T-helper 22 cell (primary cell): ENCODE data around the gene WWTR1.

Experiments
- DNase-seq: peaks from one replicate; pipeline ENCODE4 v3.0.0-alpha.2; 2020; ENCODE audit warnings: low read depth

The WWTR1 gene

DNA sequence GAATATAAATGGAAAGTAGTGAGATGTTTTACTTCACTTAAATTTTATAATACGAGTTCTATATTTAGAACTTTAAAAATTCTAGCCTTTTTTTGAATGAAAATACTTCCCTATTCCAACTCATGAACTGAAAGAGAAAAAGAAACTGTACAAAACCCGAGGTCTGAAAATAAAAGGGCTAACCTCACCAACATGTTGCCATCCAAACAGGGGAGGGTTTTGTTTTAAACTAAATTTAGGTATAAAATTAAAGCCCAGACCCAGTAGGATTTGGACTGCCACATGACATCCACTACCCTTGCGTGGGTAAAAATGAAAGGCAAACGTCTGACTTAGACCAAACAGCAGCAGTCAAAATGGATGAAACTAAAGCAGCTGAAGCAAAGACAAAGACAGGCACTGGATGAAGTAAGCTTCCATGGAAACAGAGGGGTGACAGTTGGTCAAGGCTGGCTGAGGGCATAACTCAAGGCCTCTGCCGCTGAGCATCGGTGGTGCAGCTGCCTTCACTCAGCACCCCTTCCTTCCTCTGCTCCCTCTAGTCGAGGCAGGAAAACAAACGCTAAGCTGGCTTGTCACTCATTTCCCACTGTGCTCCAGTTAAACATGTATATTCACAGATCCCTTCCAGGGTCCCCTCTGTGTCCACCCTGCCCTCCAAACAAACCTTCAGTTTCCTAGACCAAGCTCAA is 125.2 kb downstream of the WWTR1 start:
- DNase-seq = no peak

DNA sequence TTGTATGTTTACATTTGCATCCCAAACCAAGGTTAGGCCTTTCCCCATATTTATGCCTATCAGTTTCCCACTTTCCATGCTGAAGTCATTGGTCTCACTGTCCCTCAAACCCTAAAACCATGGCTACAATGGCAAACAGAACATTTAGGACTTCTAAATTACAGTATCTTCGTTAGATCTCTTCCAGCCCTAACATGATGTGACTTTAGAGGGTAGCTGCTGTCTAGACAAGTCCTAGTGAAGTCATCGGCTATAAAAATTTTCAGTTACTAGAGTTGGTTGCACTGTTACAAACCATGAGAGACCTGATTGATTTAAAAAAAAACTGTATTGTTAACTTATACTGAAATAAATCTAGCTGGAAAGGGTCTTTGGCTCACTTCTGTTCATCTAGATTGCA is 128.7 kb downstream of the WWTR1 start:
- no peak for DNase-seq

DNA sequence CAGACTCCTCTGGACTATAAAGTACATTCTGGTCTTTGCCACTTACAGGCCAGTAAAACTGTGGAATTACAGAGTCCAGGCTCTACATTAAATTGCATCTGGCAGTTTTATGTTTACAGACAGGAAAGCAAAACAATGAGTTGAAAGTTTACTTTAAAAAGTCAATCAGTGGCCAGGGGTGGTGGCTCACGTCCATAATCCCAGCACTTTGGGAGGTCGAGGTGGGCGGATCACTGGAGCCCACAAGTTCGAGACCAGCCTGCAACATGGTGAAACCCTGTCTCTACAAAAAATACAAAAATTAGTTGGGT is 129.5 kb downstream of the WWTR1 start:
- DNase-seq = no peak

DNA sequence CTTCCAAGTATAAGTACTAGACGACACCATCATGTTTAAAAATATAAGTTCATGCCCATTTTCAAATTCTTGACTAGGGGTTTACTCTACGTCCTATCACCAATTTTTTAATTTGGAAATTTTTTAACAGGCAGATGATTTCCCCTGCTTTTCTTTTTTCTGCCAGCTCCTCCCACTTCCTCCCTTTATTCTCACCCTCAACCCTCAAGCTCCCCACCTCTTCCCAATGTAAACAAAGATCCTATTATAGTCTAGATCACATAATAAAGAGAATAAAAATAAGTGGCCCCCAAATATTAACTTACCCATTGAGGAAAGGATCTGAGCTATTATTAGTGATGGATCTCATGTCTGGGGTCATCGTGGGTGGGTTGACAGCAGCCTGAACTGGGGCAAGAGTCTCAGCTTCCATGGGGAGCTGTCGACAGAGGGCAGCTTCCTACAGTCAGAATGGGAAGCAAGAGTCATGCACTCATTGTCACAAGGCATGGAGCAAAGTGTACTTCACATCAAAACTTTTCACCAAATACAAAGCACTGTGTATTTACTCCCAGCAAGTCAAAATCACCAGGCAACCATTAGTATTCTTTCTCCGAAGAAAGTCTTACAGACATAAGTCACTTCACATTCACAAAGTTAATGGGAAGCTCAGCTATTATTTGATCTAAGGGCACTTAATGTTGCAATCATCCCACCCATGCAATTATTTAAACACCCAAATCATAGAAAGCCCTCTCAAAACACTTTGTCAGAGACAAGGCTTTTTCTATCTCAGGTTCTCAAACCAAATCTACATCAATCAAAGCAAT is 130.1 kb downstream of the WWTR1 start:
- no peak for DNase-seq

DNA sequence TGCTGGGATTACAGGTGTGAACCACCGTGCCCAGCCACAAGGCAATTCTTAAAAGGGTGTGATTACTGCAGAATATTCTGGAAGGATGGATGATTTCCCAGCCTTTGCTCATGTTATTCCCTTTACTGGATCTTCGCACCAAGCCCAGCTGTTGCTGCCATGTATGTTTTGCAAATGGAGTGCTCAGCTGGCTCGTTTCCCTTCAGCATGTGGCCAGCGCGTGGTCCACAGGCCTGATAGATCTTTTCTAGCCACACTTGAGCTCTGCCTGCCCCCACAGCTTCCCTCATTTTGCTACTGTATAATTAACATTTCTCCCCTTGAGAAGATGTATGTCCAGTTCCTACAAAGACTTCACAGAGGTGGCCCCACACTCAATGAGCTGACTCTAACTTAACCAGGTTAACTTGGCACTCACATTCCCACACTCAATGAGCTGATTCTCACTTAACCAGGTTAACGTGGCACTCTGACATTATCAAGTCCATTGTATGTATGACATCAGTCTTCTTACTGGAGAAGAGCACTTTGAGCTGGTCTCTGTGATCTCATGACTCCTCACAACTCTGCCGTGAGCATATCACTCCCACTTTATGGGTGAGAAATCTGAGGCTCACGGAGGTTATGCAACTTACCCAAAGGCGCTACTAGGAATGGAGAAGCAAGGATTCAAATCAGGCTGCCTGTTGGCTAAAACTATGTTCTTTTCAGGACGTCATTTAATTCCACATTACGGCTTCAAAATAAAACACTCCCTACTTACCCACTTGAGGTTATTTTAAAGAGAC is 134.1 kb downstream of the WWTR1 start:
- no peak for DNase-seq

DNA sequence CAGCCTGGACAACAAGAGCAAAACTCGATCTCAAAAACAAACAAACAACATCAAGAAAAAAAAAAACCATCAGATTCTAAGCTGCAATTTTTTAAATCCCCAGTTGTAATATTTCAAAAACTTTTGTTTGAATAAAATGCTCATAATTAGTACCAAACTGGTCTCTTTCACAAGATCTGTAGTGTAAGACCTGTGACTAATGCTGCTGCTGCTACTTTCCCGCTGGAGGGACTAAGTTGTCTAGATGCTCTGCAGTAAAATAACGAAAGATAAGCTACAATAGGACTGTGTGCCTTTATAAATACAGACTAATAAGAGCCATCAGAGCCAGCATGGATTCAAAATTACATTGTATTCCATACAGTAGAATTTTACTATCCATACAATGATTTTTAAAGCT is 137.9 kb downstream of the WWTR1 start:
- no peak for DNase-seq

DNA sequence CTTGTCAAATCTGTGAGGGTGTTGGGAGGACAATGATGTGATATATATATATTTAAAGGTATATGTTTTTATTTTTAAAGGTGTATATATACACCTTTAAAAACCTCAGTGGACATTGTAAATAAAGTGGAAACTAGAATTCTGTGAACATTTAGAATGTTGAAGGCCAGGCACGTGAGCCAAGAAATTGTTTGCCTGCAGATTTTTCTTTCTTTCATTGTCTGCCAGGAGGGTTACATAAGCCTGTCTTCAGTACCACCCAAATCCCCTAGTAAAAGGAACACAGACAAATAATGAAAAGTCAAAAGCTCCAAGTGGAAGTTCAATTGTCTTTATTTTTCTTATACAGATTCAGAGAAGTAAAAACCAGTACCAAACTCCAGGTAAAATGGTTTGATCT is 140.9 kb downstream of the WWTR1 start:
- DNase-seq = no peak

DNA sequence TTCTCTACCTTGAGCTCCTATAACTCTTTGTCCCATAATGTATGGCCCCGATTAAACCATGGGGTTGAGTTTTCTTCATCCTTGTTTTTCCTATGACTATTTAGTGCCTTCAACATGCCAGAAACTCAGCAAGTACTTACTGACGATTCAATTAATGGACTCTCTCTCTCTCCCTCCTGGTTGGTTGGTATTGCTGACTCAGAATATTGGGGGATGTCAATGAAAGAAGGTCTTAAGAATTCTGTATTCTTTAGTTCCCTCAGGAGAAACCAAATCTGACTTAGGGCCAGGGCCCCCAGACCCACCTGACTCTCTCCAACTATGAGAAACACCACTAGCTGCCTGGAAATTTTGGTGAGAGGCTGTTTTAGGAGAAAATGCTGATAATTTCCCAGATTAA is 142.6 kb downstream of the WWTR1 start:
- no peak for DNase-seq

DNA sequence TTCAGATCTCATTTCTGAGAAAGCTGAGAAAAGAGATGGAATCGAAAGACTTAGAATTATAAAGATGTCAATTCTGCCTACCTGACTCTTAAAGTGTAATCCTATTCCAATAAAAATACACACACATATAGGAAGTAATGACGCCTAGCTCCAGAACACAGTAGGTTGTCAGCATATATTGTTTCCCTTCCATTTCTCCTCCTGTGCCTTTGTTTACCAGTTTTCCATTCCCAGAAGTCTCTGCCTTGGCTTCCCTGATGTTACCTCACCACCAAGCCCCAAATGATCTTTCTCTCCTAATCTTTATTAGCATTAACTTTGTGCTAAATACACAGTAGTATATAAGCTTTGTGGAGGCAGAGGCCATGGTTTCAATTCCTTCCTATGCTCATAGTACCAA is 143.4 kb downstream of the WWTR1 start:
- DNase-seq = no peak

DNA sequence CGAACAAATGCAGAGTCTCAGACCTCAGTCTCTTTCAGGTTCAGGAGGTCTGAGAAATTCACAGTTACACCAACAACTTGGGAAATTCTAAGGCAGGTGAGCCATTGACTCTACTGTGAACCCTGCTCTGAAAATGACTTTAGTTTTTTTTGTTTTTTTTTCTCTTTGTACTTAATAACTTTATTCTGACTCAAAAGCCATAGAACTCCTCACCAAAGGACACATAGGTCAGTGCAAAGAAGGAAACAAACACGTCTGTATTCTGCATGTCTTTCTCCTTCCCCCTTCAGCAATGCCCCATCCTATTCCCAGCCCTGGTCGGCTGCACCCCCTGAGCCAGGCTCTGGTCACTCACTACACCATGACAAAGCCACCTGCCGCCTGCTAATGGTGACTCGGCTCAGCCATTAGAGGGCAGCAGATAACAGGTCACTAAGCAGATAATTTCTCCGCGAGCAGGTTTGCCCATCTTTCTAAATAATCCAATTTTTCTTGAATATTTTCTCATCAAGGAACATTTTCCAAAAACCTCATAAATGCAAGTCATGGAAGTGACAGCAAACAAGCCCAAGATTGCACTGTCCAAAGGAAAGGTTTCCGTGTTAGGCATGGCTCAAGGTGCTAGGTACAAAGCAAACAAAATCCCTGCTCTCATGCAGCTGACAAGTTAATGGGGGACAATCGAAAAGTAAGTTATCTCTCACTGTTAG is 145.6 kb downstream of the WWTR1 start:
- DNase-seq = no peak

DNA sequence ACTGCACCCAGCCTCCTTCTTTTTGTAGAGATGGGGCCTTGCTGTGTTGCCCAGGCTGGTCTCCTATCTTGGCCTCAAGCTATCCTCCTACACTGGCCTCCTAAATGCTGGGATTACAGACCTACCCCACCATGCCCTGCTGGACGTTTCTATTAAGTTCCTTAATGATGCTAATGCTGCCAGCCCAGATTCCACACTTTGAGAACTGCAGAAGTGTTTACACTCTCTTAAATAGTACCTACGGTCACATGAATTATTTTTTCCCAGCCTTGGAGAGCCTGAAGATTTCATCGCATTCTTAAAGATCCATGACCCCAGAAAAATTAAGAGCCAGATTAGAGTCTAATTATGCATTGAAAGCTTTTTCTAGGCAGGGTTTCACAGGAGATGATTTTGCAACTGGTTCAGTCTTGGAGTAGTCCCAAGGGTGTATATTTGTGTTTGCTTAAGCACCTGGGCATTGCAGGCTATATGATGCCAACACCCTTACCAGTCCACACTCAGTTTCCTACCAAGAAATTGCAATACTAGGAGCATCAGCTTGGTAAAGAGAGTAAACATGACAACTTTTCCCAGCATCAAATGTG is 146.7 kb downstream of the WWTR1 start:
- no peak for DNase-seq

DNA sequence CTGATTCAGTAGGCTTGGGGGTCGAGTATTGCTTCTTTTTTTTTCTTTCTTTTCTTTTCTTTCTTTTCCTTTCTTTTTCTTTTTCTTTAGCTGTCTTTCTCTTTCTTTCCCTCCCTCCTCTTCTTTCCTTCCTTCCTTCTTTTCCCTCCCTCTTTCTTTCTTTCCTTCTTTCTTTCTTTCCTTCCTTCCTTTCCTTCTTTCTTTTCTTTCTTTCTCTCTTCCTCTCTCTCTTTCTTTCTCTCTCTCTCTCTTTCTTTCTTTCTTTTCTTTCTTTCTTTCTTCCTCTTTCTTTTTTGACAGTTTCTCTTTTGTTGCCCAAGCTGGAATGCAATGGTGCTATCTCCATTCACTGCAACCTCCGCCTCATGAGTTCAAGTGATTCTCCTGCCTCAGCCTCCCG is 147.3 kb downstream of the WWTR1 start:
- DNase-seq = no peak

DNA sequence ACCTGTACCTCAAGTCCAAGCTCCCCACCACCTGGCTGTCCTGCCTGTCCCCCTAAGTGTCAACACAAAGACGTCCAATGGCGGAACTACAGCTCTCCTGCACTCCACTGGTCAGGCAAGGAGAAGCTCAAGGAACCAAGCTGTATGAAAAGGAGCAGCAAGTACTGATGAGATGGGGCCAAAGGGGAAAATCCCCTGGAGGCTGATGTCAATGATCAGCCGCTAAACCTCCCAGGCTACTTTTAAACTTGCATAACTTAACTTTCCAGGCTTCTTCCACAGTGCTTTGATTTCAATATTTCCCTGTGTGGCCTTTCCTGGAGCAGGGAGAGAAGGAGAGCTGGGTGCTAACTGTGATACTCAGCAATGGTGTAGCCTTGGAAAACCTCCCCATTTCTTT is 148.3 kb downstream of the WWTR1 start:
- DNase-seq = no peak

DNA sequence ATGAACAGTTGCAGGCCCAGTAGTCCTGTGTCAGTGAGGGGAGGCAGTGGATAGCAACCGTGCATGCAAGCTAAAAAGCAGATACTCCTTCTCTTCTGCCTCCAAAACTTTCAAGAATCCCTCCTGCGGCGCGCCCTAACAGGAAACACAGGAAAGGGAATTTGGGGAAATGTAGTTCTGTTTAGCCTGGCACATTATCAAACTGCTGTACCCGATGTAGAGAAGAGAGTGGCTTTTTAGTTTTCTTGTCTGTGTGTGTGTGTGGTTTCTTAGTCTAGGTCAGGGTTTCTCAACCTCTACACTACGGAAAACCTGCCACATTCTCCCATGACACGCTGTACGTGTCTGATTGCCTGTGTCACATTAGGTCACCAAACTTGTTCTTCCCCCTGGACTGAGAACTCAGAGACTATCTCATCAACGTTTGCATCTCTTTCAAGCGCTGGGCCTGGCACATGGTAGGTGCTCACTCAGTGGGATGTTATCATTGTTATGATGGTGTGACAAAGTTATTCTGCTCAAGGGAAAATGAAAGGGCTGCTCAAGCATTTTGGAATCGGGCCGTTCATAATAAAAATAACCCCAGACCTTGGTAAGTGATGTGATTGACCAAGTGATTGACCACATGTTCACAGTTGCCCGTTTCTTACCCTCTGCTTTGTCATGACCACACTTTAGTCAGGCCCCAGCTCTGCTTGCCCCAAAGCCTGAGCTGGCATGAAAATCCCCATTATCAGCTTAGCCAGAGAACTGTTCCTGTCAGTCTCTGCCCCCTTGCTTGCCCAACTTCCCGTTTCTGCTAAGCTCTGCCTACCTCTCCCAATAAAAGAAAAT is 150.1 kb downstream of the WWTR1 start:
- no peak for DNase-seq

DNA sequence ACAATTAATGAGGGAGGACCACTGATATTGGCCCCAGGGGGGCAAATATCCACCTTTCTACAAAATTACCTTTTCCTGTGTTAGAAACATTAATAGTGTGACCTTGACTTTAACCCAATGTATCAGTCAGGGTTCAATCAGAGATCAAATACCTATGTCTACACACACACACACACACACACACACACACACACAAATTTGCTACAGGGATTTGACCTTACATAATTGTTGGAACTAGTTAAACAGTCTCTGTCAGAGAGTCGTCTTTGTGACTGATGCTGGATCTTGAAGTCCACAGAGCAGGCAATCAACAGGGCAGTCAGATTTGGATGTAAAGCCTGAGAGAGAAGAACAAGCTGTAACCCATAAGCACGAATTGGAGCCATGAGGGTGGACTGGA is 150.9 kb downstream of the WWTR1 start:
- no peak for DNase-seq

DNA sequence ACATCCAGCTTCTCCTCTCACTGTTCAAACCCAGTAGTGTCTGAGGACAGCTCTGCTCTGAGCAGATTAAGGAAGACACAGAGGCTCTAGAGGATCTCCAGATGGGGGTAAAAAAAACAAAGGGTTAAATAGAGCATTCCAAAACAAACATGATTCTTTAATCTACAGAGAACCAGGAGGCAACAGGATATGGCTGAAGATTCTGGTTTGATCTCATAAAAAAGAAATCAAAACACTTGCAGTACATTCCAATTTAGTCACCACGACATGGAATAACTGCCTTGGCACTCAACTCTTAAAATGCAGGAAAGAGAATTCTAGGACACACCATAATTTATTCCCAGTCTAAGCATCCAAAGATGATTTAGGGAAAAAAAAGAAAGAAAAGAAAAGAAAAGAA is 151.3 kb downstream of the WWTR1 start:
- DNase-seq = no peak

DNA sequence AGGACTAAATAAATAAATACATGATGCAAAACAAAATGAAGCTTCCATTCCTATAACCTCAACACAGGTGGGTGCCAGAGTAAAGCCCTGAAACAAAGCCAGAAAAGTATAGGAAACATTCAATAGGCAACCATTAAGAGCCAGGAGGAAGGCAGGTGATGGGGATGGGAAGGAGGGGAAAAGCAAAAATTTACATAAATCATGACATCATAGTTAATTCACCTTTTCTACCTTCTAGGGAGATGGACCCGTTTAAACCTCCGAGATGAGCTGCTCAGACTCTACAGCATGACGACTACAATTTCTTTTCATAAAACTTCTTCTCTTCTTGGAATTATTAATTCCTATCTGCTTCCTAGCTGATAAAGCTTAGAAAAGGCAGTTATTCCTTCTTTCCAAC is 155.4 kb downstream of the WWTR1 start:
- no peak for DNase-seq

DNA sequence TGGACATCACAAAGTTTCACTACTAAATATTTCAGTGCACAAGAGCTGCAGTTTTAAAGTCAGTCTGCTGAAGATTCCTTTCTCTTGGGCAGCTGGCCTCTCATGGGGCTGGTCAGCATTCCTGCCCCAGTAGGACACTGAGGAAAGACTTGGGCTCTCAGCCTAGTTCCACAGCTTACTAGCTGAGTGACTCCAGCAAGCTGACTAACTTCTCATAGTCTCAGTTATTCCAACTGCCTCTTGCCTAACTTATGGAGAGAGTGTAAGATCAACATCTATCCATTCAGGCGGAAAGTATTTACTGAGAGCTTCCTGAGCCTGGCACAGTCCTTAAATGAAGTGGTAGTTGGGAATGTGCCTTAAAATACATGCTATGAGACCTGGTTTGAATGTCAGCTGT is 156.3 kb downstream of the WWTR1 start:
- DNase-seq = no peak

DNA sequence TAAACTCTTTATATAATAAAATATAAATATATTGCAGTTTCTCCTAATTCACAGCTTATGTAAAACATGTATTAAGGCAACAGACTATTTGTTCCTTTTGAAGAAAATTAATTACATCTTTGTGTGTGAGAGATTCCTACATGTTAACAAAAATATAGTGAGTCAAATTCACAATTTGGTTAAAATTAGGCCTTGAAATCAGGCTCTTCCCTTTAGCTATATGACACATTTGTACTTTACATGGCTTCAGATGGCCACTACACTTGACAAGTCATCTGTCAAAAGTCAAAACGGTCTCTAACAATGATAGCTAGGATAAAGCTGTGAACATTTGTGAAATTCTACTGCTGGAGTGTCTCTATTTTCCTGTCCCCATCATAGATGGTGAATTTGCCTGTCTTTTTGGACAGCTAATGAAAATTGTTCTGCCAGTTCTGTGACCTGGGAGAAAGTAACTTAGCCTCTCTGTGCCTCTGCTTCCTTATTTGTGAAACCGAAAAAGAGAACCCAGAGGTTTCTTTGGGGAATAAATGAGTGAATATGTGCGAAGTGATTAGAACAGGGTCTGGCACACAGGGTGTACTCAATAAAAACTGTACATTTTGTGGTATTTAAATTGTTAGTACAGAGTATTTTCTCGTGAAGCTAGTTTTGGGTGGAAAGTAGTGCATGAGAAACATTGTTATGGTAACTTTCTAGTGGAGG is 159.7 kb downstream of the WWTR1 start:
- DNase-seq = no peak

DNA sequence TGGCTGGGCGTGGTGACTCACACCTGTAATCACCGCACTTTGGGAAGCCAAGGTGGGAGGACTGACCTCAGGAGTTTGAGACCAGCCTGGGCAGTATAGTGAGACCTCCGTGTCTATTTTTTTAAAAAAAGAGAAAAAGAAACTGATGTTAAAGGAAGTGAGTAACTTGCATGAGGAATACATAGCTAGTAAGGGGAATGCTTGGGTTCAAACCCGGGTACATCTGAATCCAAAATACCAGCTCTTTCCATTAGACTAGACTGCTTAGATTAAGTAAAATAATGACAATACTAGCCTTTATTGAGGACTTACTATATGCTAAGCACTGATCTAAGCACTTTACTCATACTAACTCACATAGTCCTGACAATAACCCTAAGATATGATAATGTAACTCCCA is 160.9 kb downstream of the WWTR1 start:
- no peak for DNase-seq
